ENCODE data around the gene CBFA2T2. TPM values are rescaled to one million over a fixed set of nuclear protein-coding genes. Genes with fewer than 3 reads are reported as not detected.
"Not testable (repeated sequence)": the region's sequence is repeated elsewhere in the genome, so short reads cannot be mapped to it uniquely, and the experiment has no call there.

CBFA2T2 gene
- total and polyA plus RNA-seq, 2 of the 4 experiments (the other 2 are of a cell fraction), result 3.8 to 6.2 TPM

DNA sequence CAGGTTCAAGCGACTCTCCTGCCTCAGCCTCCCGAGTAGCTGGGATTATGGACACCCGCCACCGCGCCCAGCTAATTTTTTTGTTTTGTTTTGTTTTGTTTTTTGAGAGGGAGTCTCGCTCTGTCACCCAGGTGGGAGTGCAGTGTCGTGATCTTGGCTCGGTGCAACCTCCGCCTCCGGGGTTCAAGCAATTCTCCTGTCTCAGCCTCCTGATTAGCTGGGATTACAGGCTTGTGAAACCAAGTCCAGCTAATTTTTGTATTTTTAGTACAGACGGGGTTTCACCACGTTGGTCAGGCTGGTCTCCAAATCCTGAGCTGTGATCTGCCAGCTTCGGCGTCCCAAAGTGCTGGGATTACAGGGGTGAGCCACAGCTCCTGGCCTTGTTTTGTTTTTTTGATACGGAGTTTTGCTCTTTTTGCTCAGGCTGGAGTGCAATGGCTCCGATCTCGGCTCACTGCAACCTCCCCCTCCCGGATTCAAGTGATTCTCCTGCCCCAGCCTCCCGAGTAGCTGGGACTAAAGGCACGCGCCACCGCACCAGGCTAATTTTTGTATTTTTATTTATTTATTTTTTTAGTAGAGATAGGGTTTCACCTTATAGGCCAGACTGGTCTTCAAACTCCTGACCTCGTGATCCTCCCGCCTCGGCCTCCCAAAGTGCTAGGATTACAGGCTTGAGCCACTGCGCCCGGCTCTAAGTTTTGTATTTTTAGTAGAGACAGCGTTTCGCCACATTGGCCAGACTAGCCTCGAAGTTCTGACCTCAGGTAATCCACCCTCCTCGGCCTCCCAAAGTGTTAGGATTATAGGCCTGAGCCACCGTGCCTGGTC is 1.0 kb upstream of the CBFA2T2 start:
- 90% methylated on average over 9 of the region's 32 CpGs; no CpG with 5 or more reads in 1 of the 2 experiments for WGBS, 2 experiments (ENCODE audit: extremely low coverage in 2 of 2, insufficient read length in 1 of 2)
- H4K20me1 ChIP-seq (ENCODE audit: insufficient read depth, low read length); H2BK15ac ChIP-seq (ENCODE audit: low read depth, low read length); CTCF ChIA-PET; H3K18ac ChIP-seq (ENCODE audit: low read depth, low read length); H3K9me1 ChIP-seq (ENCODE audit: insufficient read depth, low read length); dilution Hi-C loops (cut with HindIII; ENCODE audit: low sequenced_read_pairs, unreplicated experiment); H4K91ac ChIP-seq (ENCODE audit: insufficient read depth, low read depth, low read length); H2AK9ac ChIP-seq (replicated peaks; ENCODE audit: low read depth, low read length, poor library complexity); H3K23ac ChIP-seq (ENCODE audit: low read depth, low read length); H2BK120ac ChIP-seq (ENCODE audit: low read depth, low read length); H3K14ac ChIP-seq (replicated peaks; ENCODE audit: low read depth, low read length); H2BK5ac ChIP-seq (ENCODE audit: low read depth, low read length, poor library complexity, severe bottlenecking); H3K4me1 ChIP-seq (ENCODE audit: control insufficient read depth, insufficient read depth, low read length); H3K9me3 ChIP-seq (ENCODE audit: control insufficient read depth, insufficient read depth, low read length); in situ Hi-C loops (cut with MboI; ENCODE audit: low sequenced_read_pairs); H3K27ac ChIP-seq (ENCODE audit: insufficient read depth, low read length); H3K4me3 ChIP-seq (ENCODE audit: insufficient read depth, low read depth, low read length); BruUV-seq (replicated peaks); ATAC-seq (ENCODE audit: low read depth); H3K4me2 ChIP-seq (ENCODE audit: low read depth, low read length); intact Hi-C loops (cut with micrococcal nuclease); H2AFZ ChIP-seq (replicated peaks; ENCODE audit: low read length, poor library complexity); H3K36me3 ChIP-seq (ENCODE audit: control insufficient read depth, insufficient read depth, low read length); H3K27me3 ChIP-seq (ENCODE audit: control insufficient read depth, insufficient read depth, low read length); H3K56ac ChIP-seq (ENCODE audit: extremely low read depth, insufficient read depth, low read length); H2BK20ac ChIP-seq (ENCODE audit: low read depth, low read length); DNase-seq: not testable (repeated sequence)
- peak overlapping the region; percentile 96 for H4K5ac ChIP-seq (ENCODE audit: low read depth, low read length)
- H4K8ac ChIP-seq (ENCODE audit: low read depth in 2 of 2, low read length in 2 of 2), result peak overlapping the region; percentile 92 to 95
- 0 out of 2 replicates have a peak overlapping the region, but pooled peaks have one; percentile 47 for H2AK5ac ChIP-seq (ENCODE audit: low read depth, low read length)
- peak overlapping the region; percentile 82; the same call in 1 of the 2 replicates for H3K4ac ChIP-seq (ENCODE audit: low read depth, low read length)
- H3K79me1 ChIP-seq (ENCODE audit: low read depth in 1 of 2, low read length in 2 of 2), result peaks cover 18 to 27% of the 10 kb centered on the region in 2 experiments; a peak in 3 of 4 replicates
- POLR2A ChIA-PET (ENCODE audit: unreplicated experiment), result interaction anchor here (0.6 kb wide), 1 partner anchor 1558 kb away, joined by 5 read pairs; no protein-coding TSS in a partner anchor
- peak overlapping the region; percentile 83; the same call in 1 of the 2 replicates for H3K9ac ChIP-seq (ENCODE audit: low read depth, low read length)

All from IMR-90 (cell line).